Measurements from ENCODE around the gene GLA.

GRCh38 chrX:101369687-101370086 lies 38.0 kb downstream of the GLA start:
- TF ChIP-seq BHLHE40 (IDR thresholded peaks at IDR 0.05; ENCODE audit: borderline replicate concordance) (no peak), SP1 (IDR thresholded peaks at IDR 0.05) (no peak), SUZ12 (IDR thresholded peaks at IDR 0.05) (no peak), NFRKB (IDR thresholded peaks at IDR 0.05) (no peak), TARDBP (IDR thresholded peaks at IDR 0.05) (no peak), L3MBTL2 (conservative IDR thresholded peaks at IDR 0.05) (no peak), HDGF (IDR thresholded peaks at IDR 0.05; ENCODE audit: borderline replicate concordance) (no peak)

Data from HEK293T (cell line).